A549 (cell line): ENCODE data around the gene THTPA. TPM values are rescaled to one million over a fixed set of nuclear protein-coding genes. Genes with fewer than 3 reads are reported as not detected.

Source experiments
- ATAC-seq, 2 experiments: fragments of 200-7000 bp in 1 of 2; fragments of >200 bp in 1 of 2; cut with Nextera tagmentation in 1 of 2; cut with Tn5 transposase in 1 of 2; 3 replicates each; pipeline versions ENCODE4 v1.8.0 to v1.9.1; 2018 to 2020; ENCODE audit warnings: mild to moderate bottlenecking in 1 of 2, moderate library complexity in 1 of 2
- CTCF ChIA-PET: fragments of 300-600 bp; sonication (Branson Sonifier 250); formaldehyde crosslinking; extraction: SDS; loops from one replicate; lab custom pipeline; 2021; ENCODE audit warnings: antibody characterized with exemption, inconsistent platforms; lab: Yijun Ruan, JAX
- POLR2A ChIA-PET: fragments of 350-600 bp; formaldehyde crosslinking; extraction: SDS; loops from one replicate; lab custom pipeline; 2021; ENCODE audit warnings: antibody characterized with exemption, inconsistent platforms; lab: Yijun Ruan, JAX
- DNase-seq, 2 experiments: peaks; one replicate each; pipeline versions ENCODE4 v3.0.0 to v3.0.0-alpha.2; 2011 to 2016; ENCODE audit warnings: low read depth in 1 of 2, low spot score in 1 of 2
- FAIRE-seq: peaks from 2 replicates; lab custom pipeline; 2011; peaks lifted over from hg19 to GRCh38; lab: Jason Lieb, UNC
- H3K27ac ChIP-seq, 2 experiments: fragments of >200 bp; sonication (Bioruptor Twin); formaldehyde crosslinking; 3 replicates each; pipeline ENCODE4 v1.5.1; 2016 to 2017
- H3K4me1 ChIP-seq: fragments of >200 bp; sonication (Bioruptor Twin); formaldehyde crosslinking; 3 replicates; pipeline ENCODE4 v1.6.1; 2016
- H3K4me2 ChIP-seq: fragments of >200 bp; sonication (Bioruptor Twin); formaldehyde crosslinking; 3 replicates; pipeline ENCODE4 v1.6.1; 2016
- H3K4me3 ChIP-seq: fragments of >200 bp; sonication (Bioruptor Twin); formaldehyde crosslinking; 3 replicates; pipeline ENCODE4 v1.5.1; 2016
- H3K9me3 ChIP-seq: fragments of >200 bp; sonication (Bioruptor Twin); formaldehyde crosslinking; 3 replicates; pipeline ENCODE4 v1.6.1; 2016
- BCL3 ChIP-seq: fragments of >200 bp; sonication (Bioruptor Twin); formaldehyde crosslinking; IDR thresholded peaks from 3 replicates; pipeline ENCODE4 v1.6.1; 2016
- BHLHE40 ChIP-seq: IDR thresholded peaks from 2 replicates; pipeline ENCODE4 v1.6.1; 2012; ENCODE audit warnings: low read depth, low read length, inconsistent platforms
- CBX8 ChIP-seq: fragments of 200-600 bp; sonication (generic); IDR thresholded peaks from 2 replicates; pipeline ENCODE4 v1.6.1; 2016
- EHMT2 ChIP-seq: fragments of 200-600 bp; sonication (generic); IDR thresholded peaks from 2 replicates; pipeline ENCODE4 v1.6.1; 2016; ENCODE audit warnings: antibody characterized with exemption, low read depth, mild to moderate bottlenecking, moderate library complexity
- ELK1 ChIP-seq: fragments of 150-350 bp; IDR thresholded peaks from 2 replicates; pipeline ENCODE4 v1.6.1; 2014; ENCODE audit warnings: low read depth, mild to moderate bottlenecking, low read length
- ESRRA ChIP-seq: fragments of 150-350 bp; IDR thresholded peaks from 2 replicates; pipeline ENCODE4 v1.6.1; 2014; ENCODE audit warnings: mild to moderate bottlenecking, low read length, borderline replicate concordance
- HES2 ChIP-seq: fragments of >200 bp; sonication (Bioruptor Twin); formaldehyde crosslinking; IDR thresholded peaks from 2 replicates; pipeline ENCODE4 v1.6.1; 2016
- HEYL ChIP-seq: fragments of 250-450 bp; sonication (Bioruptor Pico); IDR thresholded peaks from 2 replicates; pipeline ENCODE4 v1.8.0; 2021; ENCODE audit warnings: mild to moderate bottlenecking, moderate library complexity
- HOXB5 ChIP-seq: fragments of 250-450 bp; sonication (Bioruptor Pico); IDR thresholded peaks from 2 replicates; pipeline ENCODE4 v1.5.0; 2020; ENCODE audit warnings: mild to moderate bottlenecking, moderate library complexity
- MAX ChIP-seq: IDR thresholded peaks from 2 replicates; pipeline ENCODE4 v1.6.1; 2012
- MAZ ChIP-seq: fragments of 150-350 bp; IDR thresholded peaks from 2 replicates; pipeline ENCODE4 v1.6.1; 2014; ENCODE audit warnings: antibody characterized with exemption, low read depth, low read length, borderline replicate concordance
- MYC ChIP-seq: IDR thresholded peaks from 2 replicates; pipeline ENCODE4 v1.6.1; 2012; ENCODE audit warnings: mild to moderate bottlenecking, inconsistent platforms, low read length, improper control_type of control experiment, borderline replicate concordance
- NPAS2 ChIP-seq: fragments of 250-450 bp; sonication (Bioruptor Pico); IDR thresholded peaks from 2 replicates; pipeline ENCODE4 v1.8.0; 2022; ENCODE audit warnings: mild to moderate bottlenecking, moderate library complexity, borderline replicate concordance
- POLR2A ChIP-seq: IDR thresholded peaks from 2 replicates; pipeline ENCODE4 v1.6.1; 2012; ENCODE audit warnings: mild to moderate bottlenecking, low read length
- POLR2AphosphoS2 ChIP-seq: conservative IDR thresholded peaks from 2 replicates; pipeline ENCODE4 v1.6.1; 2012; ENCODE audit warnings: low read length, improper control_type of control experiment, inconsistent platforms
- RAD21 ChIP-seq, 2 experiments: fragments of >200 bp in 1 of 2; sonication (Bioruptor Twin) in 1 of 2; formaldehyde crosslinking in 1 of 2; IDR thresholded peaks in 1 of 2; conservative IDR thresholded peaks in 1 of 2; 2 replicates in 1 of 2; 3 replicates in 1 of 2; pipeline ENCODE4 v1.6.1; 2012 to 2018; ENCODE audit warnings: inconsistent platforms in 1 of 2
- RCOR1 ChIP-seq: fragments of 150-350 bp; IDR thresholded peaks from 2 replicates; pipeline ENCODE4 v1.6.1; 2014; ENCODE audit warnings: antibody characterized with exemption, low read length, low read depth
- RFX5 ChIP-seq: fragments of 450-650 bp; IDR thresholded peaks from 2 replicates; pipeline ENCODE4 v1.7.1; 2014; ENCODE audit warnings: antibody characterized with exemption, mild to moderate bottlenecking, moderate library complexity
- RNF2 ChIP-seq: fragments of 200-600 bp; sonication (generic); IDR thresholded peaks from 2 replicates; pipeline ENCODE4 v1.6.1; 2016; ENCODE audit warnings: low read depth, mild to moderate bottlenecking, antibody characterized with exemption, moderate library complexity, borderline replicate concordance
- TP53 ChIP-seq: fragments of 250-450 bp; sonication (Bioruptor Pico); IDR thresholded peaks from 2 replicates; pipeline ENCODE4 v1.5.0; 2021; ENCODE audit warnings: mild to moderate bottlenecking, moderate library complexity
- ZFP36 ChIP-seq: fragments of 450-650 bp; IDR thresholded peaks from 2 replicates; pipeline ENCODE4 v1.6.1; 2014; ENCODE audit warnings: borderline replicate concordance; ENCODE audit not compliant: partially characterized antibody
- ZNF302 ChIP-seq: fragments of 250-450 bp; sonication (Bioruptor Pico); IDR thresholded peaks from 2 replicates; pipeline ENCODE4 v1.9.0; 2021; ENCODE audit warnings: inconsistent platforms, mild to moderate bottlenecking, moderate library complexity
- ZSCAN20 ChIP-seq: fragments of 250-450 bp; sonication (Bioruptor Pico); IDR thresholded peaks from 2 replicates; pipeline ENCODE4 v1.8.0; 2022; ENCODE audit warnings: mild to moderate bottlenecking, moderate library complexity
- WGBS: methylation state at CpG from one replicate; pipeline ENCODE4 v1.1.6; 2017; ENCODE audit errors: missing lambda C conversion rate; 5-methylcytosine and 5-hydroxymethylcytosine counted together
- polyA plus RNA-seq, 4 experiments: library from polyadenylated mRNA; depleted of rRNA in 3 of 4; stranded (reverse); fragments of >200 nt; fragmentation: RNase III in 1 of 4; extraction: RNeasy Plus Mini Kit Qiagen cat#74134 plus additional on column Dnase treatment in 1 of 4; gene quantifications; 2 replicates in 3 of 4; 3 replicates in 1 of 4; pipeline ENCODE4 v1.2.3, GENCODE V29; 2011 to 2017

THTPA gene
- polyA plus RNA-seq, 2 of the 4 experiments (the other 2 are of a cell fraction) = 8.1 to 23.9 TPM

GRCh38 chr14:23531391-23531790 lies 24.7 kb upstream of the THTPA start:
- H3K4me2 ChIP-seq = no peak overlapping the region
- ChIA-PET CTCF (interaction anchor here (1.2 to 5.0 kb wide), 5 partner anchors 8 to 53 kb away, joined by 3 to 34 read pairs (median 16); no protein-coding TSS in a partner anchor), POLR2A (no interaction called here)
- H3K9me3 ChIP-seq = no peaks in the 10 kb centered on the region
- no peak for ATAC-seq
- TF ChIP-seq ZNF302 (no peak), RCOR1 (no peak), CBX8 (no peak), RFX5 (no peak), EHMT2 (no peak), NPAS2 (CRISPR knock-in tag) (no peak), ZSCAN20 (CRISPR knock-in tag) (no peak), BHLHE40 (no peak), ZFP36 (no peak), POLR2A (no peak), MAZ (no peak), POLR2AphosphoS2 (no peak), HEYL (no peak)
- DNase-seq = no peak
- no peak overlapping the region for H3K4me3 ChIP-seq
- no peak overlapping the region for H3K27ac ChIP-seq
- 87% methylated on average over 12 of the region's 12 CpGs for whole genome bisulfite sequencing
- no peak for FAIRE-seq
- no peaks in the 10 kb centered on the region for H3K4me1 ChIP-seq

- Histone ChIP-seq H3K9me3 (no peaks in the 10 kb centered on the region), H3K27ac (no peak overlapping the region), H3K4me1 (no peaks in the 10 kb centered on the region), H3K4me3 (no peak overlapping the region), H3K4me2 (no peak overlapping the region)
- DNase-seq (no peak), FAIRE-seq (no peak), ATAC-seq (no peak)
- ChIA-PET CTCF (interaction anchor here (1.0 to 5.0 kb wide), 5 partner anchors 16 to 55 kb away, joined by 3 to 31 read pairs (median 5); no protein-coding TSS in a partner anchor), POLR2A (no interaction called here)
- TF ChIP-seq RAD21 (conservative IDR thresholded peaks at IDR 0.05 in 1 of 2, IDR thresholded peaks at IDR 0.05 in 1 of 2) (no peak), RNF2 (no peak), ELK1 (no peak), HES2 (no peak), RCOR1 (no peak), ZNF302 (no peak), ESRRA (no peak), MYC (no peak), BCL3 (no peak), ZSCAN20 (CRISPR knock-in tag) (no peak), HOXB5 (CRISPR knock-in tag) (no peak), ZFP36 (no peak), TP53 (no peak), BHLHE40 (no peak), MAX (no peak), MAZ (no peak), POLR2A (no peak)
- WGBS = 81% methylated on average over 7 of the region's 7 CpGs
Measured at GRCh38 chr14:23532658-23533057, 23.4 kb upstream of the THTPA start.
